ENCODE results near the gene FSTL3.
"Not testable (repeated sequence)": the region's sequence is repeated elsewhere in the genome, so short reads cannot be mapped to it uniquely, and the experiment has no call there.

Gene FSTL3

GRCh38 chr19:711254-711653 is 35.1 kb downstream of the FSTL3 start:
- DNase-seq (ENCODE audit: low read depth) = no peak

DNA sequence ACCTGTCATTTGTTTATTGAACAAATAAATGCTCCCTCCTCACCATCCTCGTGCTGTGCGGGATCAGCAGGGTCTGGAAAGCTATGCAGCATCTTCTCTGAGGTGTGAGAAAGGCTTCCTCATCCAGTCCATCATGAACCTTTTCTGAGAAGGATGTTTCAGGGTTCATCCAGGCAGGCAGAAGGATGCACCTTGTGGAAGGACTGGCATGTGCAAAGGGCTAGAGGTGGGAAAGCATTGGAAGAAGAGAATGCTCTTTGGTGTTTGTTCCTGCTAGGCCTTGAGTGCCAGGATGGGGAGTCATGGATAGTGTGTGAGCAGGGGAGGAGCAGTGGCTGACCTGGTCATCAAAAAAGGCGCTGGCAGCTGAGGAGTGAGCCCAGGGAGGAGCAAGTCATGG is 39.2 kb downstream of the FSTL3 start:
- no peak for DNase-seq (ENCODE audit: low read depth)

DNA sequence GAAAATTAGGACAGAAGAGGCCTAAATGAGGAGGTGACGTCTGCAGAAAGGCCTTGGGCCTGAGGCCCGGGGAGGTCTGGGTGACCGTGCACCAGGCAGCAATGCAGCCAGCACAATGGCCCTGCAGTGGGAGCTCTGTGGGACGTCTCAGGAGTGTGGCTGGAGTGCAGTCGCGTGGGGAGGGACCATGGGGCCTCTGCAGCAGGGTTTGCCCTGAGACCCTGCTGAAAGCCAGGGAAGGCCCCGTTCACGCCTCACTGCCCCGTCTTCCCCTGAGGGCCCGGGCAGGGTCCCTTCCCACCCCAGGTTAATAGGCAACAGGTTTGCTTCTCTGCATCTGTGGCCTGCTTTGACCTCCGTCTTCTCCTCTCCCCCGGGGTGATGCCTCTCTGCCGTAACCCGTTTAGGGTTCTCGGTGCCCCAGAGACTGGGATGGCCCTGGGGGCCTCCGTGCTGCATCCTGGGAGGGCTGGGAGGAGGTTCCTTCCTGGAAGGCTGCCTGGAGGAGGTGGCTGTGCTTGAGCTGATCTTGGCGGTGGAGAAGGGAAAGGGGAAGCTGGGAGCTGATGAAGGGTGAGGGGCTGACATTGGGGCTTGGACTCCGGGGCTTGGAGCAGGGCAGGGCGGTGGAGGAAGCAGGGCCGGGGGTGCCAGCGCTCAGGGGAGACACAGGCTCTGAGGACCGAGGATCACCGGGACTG is 42.2 kb downstream of the FSTL3 start:
- no peak for DNase-seq (ENCODE audit: low read depth)

GRCh38 chr19:718991-719512 is 42.9 kb downstream of the FSTL3 start:
- peak; percentile 10 for DNase-seq (ENCODE audit: low read depth)

- DNase-seq (ENCODE audit: low read depth) = no peak
Observed at GRCh38 chr19:719636-720344, 43.6 kb downstream of the FSTL3 start.

GRCh38 chr19:720345-721160 is 44.4 kb downstream of the FSTL3 start:
- DNase-seq (ENCODE audit: low read depth) = no peak

GRCh38 chr19:722553-723101 is 46.4 kb downstream of the FSTL3 start:
- DNase-seq (ENCODE audit: low read depth) = no peak

GRCh38 chr19:723247-723646 is 47.1 kb downstream of the FSTL3 start:
- DNase-seq (ENCODE audit: low read depth) = no peak

GRCh38 chr19:723714-724113 is 47.5 kb downstream of the FSTL3 start:
- no peak for DNase-seq (ENCODE audit: low read depth)

DNA sequence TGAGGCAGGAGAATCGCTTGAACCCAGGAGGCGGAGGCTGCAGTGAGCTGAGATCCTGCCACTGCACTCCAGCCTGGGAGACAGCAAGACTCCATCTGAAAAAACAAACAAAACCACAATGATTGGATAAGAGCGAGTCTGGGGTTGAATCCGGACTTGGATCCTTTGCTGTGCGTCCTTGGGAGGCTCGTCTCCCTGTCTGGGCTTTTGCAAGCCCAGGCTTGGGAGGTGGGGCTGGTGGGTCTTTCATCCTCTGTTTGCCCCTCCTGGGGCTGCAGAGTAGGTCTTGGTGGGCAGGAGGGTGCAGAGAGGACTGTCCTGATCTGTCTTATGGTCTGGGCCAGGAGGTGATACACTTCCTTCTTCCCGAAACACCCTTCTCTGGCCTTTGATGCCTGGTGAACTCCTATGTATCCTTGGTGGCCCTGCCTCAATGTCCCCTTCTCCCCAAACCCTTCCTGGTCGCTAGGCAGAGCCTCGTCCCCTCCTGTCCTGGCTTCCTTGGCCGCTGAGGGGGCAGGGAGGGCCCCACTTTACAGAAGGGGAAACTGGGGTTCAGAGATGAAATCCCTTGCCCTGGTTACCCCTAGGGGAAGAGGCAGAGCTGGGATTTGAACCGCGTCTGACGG is 49.4 kb downstream of the FSTL3 start:
- DNase-seq (ENCODE audit: low read depth) = no peak

- DNase-seq (ENCODE audit: low read depth) = no peak
Observed at GRCh38 chr19:726993-727956, 51.1 kb downstream of the FSTL3 start.

GRCh38 chr19:728011-728410 is 51.8 kb downstream of the FSTL3 start:
- peak; percentile 30 for DNase-seq (ENCODE audit: low read depth)

- not testable (repeated sequence) for DNase-seq (ENCODE audit: low read depth)
Observed at GRCh38 chr19:729564-729963, 53.4 kb downstream of the FSTL3 start.

GRCh38 chr19:729965-730668 is 53.9 kb downstream of the FSTL3 start:
- DNase-seq (ENCODE audit: low read depth) = no peak

DNA sequence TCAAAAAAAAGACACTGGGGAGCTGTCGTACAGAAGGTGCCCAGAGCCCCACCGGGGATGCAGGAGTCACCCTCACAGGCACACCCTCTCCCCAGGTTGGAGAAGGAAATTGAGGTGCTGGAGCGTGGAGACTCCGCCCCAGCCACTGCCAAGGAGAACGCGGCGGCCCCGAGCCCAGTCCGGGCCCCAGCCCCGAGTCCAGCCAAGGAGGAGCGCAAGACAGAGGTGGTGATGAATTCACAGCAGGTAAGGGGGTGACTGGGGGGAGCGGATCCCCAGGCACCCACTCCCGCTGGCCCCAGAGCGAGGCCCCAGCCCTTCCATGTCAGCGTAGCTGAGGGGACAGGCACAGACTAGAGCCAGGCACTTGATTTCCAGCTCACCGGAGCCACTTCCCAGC is 54.8 kb downstream of the FSTL3 start:
- no peak for DNase-seq (ENCODE audit: low read depth)

DNA sequence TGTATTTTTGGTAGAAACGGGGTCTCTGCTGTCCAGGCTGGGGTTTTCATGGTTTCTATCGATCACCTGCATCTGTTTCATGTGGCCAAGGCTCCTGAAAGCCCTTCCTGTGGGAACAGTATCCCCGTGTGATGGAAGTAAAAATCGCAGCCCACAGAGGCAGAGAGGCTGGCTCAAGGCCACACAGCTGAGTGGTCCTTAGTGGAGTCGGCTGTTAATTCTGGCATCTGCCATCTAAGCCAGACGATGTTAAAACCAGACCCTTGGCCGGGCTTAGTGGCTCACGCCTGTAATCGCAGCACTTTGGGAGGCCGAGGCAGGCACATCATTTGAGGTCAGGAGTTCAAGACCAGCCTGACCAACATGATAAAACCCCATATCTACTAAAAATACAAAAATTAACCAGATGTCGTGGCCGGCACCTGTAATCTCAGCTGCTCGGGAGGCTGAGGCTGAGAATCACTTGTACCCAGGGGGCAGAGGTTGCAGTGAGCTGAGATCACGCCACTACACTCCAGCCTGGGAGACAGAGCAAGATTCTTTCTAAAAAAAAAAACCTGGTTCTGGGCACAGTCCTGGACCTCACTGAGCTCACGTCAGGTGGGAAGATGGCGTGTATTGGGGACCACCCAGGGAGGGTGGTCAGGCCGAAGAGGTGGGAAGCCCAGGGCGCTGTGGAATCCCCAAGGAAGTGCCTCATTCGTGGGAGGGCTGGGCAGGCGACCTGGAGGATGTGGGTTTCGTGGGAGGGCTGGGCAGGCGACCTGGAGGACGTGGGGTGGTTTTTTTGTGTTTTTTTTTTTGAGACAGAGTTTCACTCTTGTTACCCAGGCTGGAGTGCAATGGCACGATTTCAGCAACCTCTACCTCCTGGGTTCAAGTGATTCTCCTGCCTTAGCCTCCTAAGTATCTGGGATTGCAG is 56.2 kb downstream of the FSTL3 start:
- no peak for DNase-seq (ENCODE audit: low read depth)
